Measurements from ENCODE around the gene MRPS11. TPM values are rescaled to one million over a fixed set of nuclear protein-coding genes. Genes with fewer than 3 reads are reported as not detected.

MRPS11 gene
- total RNA-seq, 4 donors from 2014 or later, result 20.0 to 32.7 (median 28.9) TPM

DNA sequence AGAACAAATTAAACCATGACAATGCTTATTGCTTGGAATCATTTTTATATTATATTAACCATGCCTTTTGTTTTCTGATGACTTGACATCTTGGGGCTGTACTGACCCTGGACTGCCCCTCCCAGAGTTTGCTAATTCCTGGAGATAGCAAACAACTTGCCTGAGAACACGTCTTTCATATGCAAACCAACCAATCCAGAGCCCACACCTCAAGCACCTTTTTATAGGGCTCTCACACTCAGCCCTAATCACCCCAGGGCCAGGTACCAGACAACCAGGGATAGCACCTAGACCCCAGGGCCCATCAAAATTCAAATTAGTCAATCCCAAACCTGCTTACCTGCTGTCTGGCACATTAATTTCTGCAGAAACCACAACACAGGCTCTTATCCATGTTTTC lies 36.9 kb downstream of the MRPS11 start:
- no peak for TF ChIP-seq POLR2A (IDR thresholded peaks at IDR 0.05)
- TF ChIP-seq EP300 (IDR thresholded peaks at IDR 0.05), result no peak
- TF ChIP-seq, protein P1, sequence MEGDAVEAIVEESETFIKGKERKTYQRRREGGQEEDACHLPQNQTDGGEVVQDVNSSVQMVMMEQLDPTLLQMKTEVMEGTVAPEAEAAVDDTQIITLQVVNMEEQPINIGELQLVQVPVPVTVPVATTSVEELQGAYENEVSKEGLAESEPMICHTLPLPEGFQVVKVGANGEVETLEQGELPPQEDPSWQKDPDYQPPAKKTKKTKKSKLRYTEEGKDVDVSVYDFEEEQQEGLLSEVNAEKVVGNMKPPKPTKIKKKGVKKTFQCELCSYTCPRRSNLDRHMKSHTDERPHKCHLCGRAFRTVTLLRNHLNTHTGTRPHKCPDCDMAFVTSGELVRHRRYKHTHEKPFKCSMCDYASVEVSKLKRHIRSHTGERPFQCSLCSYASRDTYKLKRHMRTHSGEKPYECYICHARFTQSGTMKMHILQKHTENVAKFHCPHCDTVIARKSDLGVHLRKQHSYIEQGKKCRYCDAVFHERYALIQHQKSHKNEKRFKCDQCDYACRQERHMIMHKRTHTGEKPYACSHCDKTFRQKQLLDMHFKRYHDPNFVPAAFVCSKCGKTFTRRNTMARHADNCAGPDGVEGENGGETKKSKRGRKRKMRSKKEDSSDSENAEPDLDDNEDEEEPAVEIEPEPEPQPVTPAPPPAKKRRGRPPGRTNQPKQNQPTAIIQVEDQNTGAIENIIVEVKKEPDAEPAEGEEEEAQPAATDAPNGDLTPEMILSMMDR (IDR thresholded peaks at IDR 0.05), result no peak
- TF ChIP-seq POLR2AphosphoS5 (IDR thresholded peaks at IDR 0.05), result no peak
- no peak overlapping the region for H3K27ac ChIP-seq
- 100% methylated on average over 1 of the region's 1 CpG for WGBS
- H3K27me3 ChIP-seq, result no peaks in the 10 kb centered on the region
- DNase-seq (ENCODE audit: low spot score in 2 of 2), result no peak
- H3K4me3 ChIP-seq, result no peak overlapping the region
- H3K36me3 ChIP-seq, result peaks cover 34% of the 10 kb centered on the region
- no peaks in the 10 kb centered on the region for H3K9me3 ChIP-seq
- H3K4me1 ChIP-seq, result no peaks in the 10 kb centered on the region

DNA sequence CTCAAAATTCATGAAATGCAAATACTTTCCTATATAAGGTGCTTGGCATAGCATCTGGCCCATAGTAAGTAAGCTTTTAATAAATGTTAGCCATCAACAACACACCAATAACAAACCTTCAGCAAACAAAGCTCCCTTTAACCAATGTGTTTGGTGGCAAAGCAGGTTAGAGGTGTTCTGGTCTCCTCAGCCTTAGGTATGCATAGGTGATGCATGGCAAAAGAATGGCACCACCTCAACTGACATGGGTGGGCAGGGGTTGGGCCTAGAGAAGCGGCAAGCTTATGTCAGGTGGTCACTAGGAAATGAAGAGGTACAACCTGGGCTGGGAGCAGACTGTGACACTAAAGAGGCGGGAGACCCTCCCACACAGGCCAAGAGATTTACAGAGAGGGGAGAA lies 38.2 kb downstream of the MRPS11 start:
- DNase-seq (ENCODE audit: low spot score in 2 of 2), result no peak
- Histone ChIP-seq H3K4me3 (no peak overlapping the region), H3K27ac (no peak overlapping the region), H3K4me1 (no peaks in the 10 kb centered on the region), H3K36me3 (peaks cover 46% of the 10 kb centered on the region), H3K9me3 (no peaks in the 10 kb centered on the region), H3K27me3 (no peaks in the 10 kb centered on the region)
- 100% methylated on average over 2 of the region's 2 CpGs for WGBS
- TF ChIP-seq, protein P1 (IDR thresholded peaks at IDR 0.05), result no peak
- TF ChIP-seq POLR2A (IDR thresholded peaks at IDR 0.05) (no peak), EP300 (IDR thresholded peaks at IDR 0.05) (no peak)

DNA sequence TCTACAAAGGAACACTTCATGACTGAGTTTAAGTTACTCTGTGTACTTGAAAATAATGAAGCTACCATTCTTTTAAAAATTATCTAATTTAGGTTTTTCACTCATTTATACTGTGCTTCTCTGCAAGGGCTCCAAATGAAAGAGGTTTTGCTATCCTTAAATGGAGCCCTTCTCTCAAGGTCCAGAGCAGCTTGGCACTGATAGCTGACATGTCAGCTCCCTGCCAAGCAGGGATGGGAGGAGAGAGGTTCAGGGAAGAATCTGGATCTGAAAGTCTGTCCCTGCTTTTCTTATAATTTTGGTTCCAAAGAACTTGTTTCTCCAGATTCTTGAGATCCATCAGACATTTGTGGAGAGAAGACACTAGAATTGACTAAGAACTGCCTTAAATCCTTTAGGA lies 39.1 kb downstream of the MRPS11 start:
- no peak overlapping the region for H3K27ac ChIP-seq
- H3K4me1 ChIP-seq, result no peaks in the 10 kb centered on the region
- no peak for DNase-seq (ENCODE audit: low spot score in 2 of 2)
- TF ChIP-seq POLR2AphosphoS5 (IDR thresholded peaks at IDR 0.05) (no peak), EP300 (IDR thresholded peaks at IDR 0.05) (no peak), POLR2A (IDR thresholded peaks at IDR 0.05) (no peak)
- TF ChIP-seq, protein P1 (IDR thresholded peaks at IDR 0.05), result no peak
- H3K36me3 ChIP-seq, result peaks cover 55% of the 10 kb centered on the region
- H3K4me3 ChIP-seq, result no peak overlapping the region
- H3K27me3 ChIP-seq, result no peaks in the 10 kb centered on the region
- H3K9me3 ChIP-seq, result no peaks in the 10 kb centered on the region

DNA sequence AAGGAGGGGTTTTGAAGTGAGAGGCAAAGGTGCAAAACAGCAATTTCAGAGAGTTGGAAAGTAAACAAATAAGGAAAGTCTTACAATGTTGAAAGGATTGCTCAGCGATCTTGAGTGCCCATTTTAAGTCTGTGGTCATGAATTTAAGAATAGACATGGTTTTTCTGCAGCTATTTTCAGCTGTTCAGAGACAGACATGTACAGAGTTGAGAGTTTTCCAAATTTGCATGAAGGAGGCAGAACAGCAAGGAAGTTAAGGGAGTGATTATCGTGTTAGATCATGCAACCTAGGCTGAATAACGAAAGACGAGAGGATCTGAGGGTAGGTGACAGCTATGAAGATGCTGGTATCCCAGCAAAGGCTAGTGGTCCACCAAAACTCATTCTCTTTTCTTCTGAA lies 41.8 kb downstream of the MRPS11 start:
- H3K4me1 ChIP-seq, result no peaks in the 10 kb centered on the region
- no peaks in the 10 kb centered on the region for H3K9me3 ChIP-seq
- no peak for DNase-seq (ENCODE audit: low spot score in 2 of 2)
- no peaks in the 10 kb centered on the region for H3K27me3 ChIP-seq
- TF ChIP-seq POLR2A (IDR thresholded peaks at IDR 0.05) (no peak), EP300 (IDR thresholded peaks at IDR 0.05) (no peak), POLR2AphosphoS5 (IDR thresholded peaks at IDR 0.05) (no peak)
- TF ChIP-seq, protein P1 (IDR thresholded peaks at IDR 0.05), result no peak
- H3K27ac ChIP-seq, result no peak overlapping the region
- 93% methylated on average over 4 of the region's 4 CpGs for WGBS
- H3K4me3 ChIP-seq, result no peak overlapping the region
- H3K36me3 ChIP-seq, result peaks cover 57% of the 10 kb centered on the region

DNA sequence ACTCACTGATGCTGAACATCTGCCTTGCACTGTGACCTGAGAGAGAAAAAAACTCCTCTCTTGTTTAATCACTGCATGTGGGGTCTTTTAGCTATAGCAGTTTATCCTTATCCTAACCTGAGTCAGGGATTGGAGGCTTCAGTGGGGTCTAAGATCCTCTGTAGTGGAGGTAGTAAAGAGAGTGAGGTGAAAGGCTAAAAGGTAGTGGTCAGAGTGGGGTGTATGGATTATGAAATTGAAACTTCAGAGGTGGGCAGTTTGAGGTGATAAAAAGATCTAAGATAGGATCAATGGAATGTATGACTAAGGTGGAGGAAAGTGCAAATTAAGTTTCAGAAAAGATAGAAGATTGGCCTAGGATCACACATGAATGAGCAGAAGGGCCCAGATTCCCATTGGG lies 42.5 kb downstream of the MRPS11 start:
- H3K4me3 ChIP-seq, result no peak overlapping the region
- peaks cover 57% of the 10 kb centered on the region for H3K36me3 ChIP-seq
- H3K9me3 ChIP-seq, result no peaks in the 10 kb centered on the region
- no peaks in the 10 kb centered on the region for H3K27me3 ChIP-seq
- DNase-seq (ENCODE audit: low spot score in 2 of 2), result no peak
- H3K4me1 ChIP-seq, result no peaks in the 10 kb centered on the region
- TF ChIP-seq, protein P1 (IDR thresholded peaks at IDR 0.05), result no peak
- TF ChIP-seq POLR2A (IDR thresholded peaks at IDR 0.05), result no peak
- TF ChIP-seq EP300 (IDR thresholded peaks at IDR 0.05), result no peak
- no peak for TF ChIP-seq POLR2AphosphoS5 (IDR thresholded peaks at IDR 0.05)
- H3K27ac ChIP-seq, result no peak overlapping the region
